ENCODE results near the gene GPX5.
A peak's percentile ranks its signal among the peaks of the same experiment; 100 is the strongest.
"Not testable (repeated sequence)": the region's sequence is repeated elsewhere in the genome, so short reads cannot be mapped to it uniquely, and the experiment has no call there.

Gene GPX5

GRCh38 chr6:28525496-28526039 is at the start of gene GPX5:
Gene GPX5 (plus strand): TSS chr6:28525881. CDS start chr6:28526014, 133 bp downstream.
- no peak for DNase-seq

GRCh38 chr6:28478518-28478917 is 47.2 kb upstream of the GPX5 start:
- DNase-seq, result no peak

GRCh38 chr6:28480253-28480932 is 45.3 kb upstream of the GPX5 start:
- DNase-seq, result no peak

- DNase-seq, result no peak
Observed at GRCh38 chr6:28485482-28485881, 40.2 kb upstream of the GPX5 start.

GRCh38 chr6:28486533-28486932 is 39.1 kb upstream of the GPX5 start:
- DNase-seq, result no peak

GRCh38 chr6:28486988-28487742 is 38.5 kb upstream of the GPX5 start:
- no peak for DNase-seq

GRCh38 chr6:28488916-28489365 is 36.7 kb upstream of the GPX5 start:
- peak; percentile 16 for DNase-seq

- DNase-seq, result peak; percentile 40
Observed at GRCh38 chr6:28489366-28490204, 36.1 kb upstream of the GPX5 start.

- DNase-seq, result no peak
Observed at GRCh38 chr6:28490205-28490890, 35.3 kb upstream of the GPX5 start.

GRCh38 chr6:28491984-28492317 is 33.7 kb upstream of the GPX5 start:
- no peak for DNase-seq

- DNase-seq, result no peak
Observed at GRCh38 chr6:28496099-28496779, 29.4 kb upstream of the GPX5 start.

GRCh38 chr6:28497306-28497705 is 28.4 kb upstream of the GPX5 start:
- no peak for DNase-seq

- no peak for DNase-seq
Observed at GRCh38 chr6:28497893-28498292, 27.8 kb upstream of the GPX5 start.

- DNase-seq, result no peak
Observed at GRCh38 chr6:28501259-28501658, 24.4 kb upstream of the GPX5 start.

GRCh38 chr6:28502136-28502535 is 23.5 kb upstream of the GPX5 start:
- DNase-seq, result not testable (repeated sequence)

- DNase-seq, result not testable (repeated sequence)
Observed at GRCh38 chr6:28502709-28503305, 22.9 kb upstream of the GPX5 start.

GRCh38 chr6:28505733-28506132 is 19.9 kb upstream of the GPX5 start:
- DNase-seq, result no peak

GRCh38 chr6:28506807-28507475 is 18.7 kb upstream of the GPX5 start:
- no peak for DNase-seq

GRCh38 chr6:28511628-28512300 is 13.9 kb upstream of the GPX5 start:
- no peak for DNase-seq

- DNase-seq, result not testable (repeated sequence)
Observed at GRCh38 chr6:28512387-28512786, 13.3 kb upstream of the GPX5 start.
